Adipocyte (in vitro differentiated cells): ENCODE measurements around the gene BIRC3.

Source experiments
- DNase-seq: peaks from one replicate; pipeline ENCODE4 v3.0.0-alpha.2; 2015; ENCODE audit warnings: low read depth
- H3K27me3 ChIP-seq: replicated peaks from 2 replicates; pipeline ENCODE4 v1.7.0; 2013; ENCODE audit warnings: mild to moderate bottlenecking, low read length, moderate library complexity; ENCODE audit not compliant: control insufficient read depth, insufficient read depth
- H3K36me3 ChIP-seq: 2 replicates; pipeline ENCODE4 v1.7.0; 2013; ENCODE audit warnings: low read length, mild to moderate bottlenecking, moderate library complexity; ENCODE audit not compliant: control insufficient read depth, insufficient read depth, severe bottlenecking
- H3K4me1 ChIP-seq: 2 replicates; pipeline ENCODE4 v1.7.0; 2013; ENCODE audit warnings: mild to moderate bottlenecking, low read length, moderate library complexity; ENCODE audit not compliant: control insufficient read depth, insufficient read depth
- H3K4me3 ChIP-seq: 2 replicates; pipeline ENCODE4 v1.7.0; 2013; ENCODE audit warnings: mild to moderate bottlenecking, low read length, moderate library complexity
- H3K9ac ChIP-seq: 2 replicates; pipeline ENCODE4 v1.7.0; 2013; ENCODE audit warnings: mild to moderate bottlenecking, low read length, moderate library complexity
- H3K9me3 ChIP-seq: 2 replicates; pipeline ENCODE4 v1.7.0; 2013; ENCODE audit warnings: mild to moderate bottlenecking, low read length, moderate library complexity; ENCODE audit not compliant: control insufficient read depth

The BIRC3 gene

DNA sequence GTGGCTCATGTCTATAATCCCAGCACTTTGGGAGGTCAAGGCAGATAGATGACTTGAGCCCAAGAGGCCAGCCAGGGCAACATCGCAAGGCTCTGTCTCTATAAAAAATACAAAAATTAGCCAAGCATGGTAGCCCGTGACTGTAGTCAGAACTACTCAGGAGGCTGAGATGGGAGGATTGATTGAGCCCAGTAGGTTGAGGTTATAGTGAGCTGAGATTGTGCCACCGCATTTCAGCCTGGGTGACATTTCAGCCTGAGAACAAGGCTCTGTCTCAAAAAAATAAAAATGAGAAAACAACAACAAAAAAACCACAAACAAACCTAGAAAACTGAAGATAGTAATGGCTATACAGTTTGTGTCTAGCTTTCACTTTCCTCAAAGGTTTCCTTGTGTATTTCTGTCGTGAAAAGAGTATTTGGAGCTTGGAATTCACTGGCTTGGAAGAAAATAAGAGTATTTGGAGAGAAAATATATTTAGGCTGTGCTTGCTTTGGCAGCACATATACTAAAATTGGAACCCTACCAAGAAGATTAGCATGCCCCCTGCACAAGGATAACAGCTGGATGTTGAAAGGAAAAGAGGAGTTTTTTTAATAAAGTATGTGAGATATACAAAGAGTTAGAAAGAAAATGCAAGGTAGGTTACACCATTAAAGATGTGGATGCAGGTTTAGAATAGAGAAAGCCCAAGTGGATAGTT is 3.9 kb upstream of the BIRC3 start:
- H3K4me1 ChIP-seq = peaks cover 19% of the 10 kb centered on the region
- no peaks in the 10 kb centered on the region for H3K9me3 ChIP-seq
- peak overlapping the region; percentile 75 for H3K4me3 ChIP-seq
- H3K36me3 ChIP-seq = no peaks in the 10 kb centered on the region
- no peaks in the 10 kb centered on the region for H3K27me3 ChIP-seq
- DNase-seq = peak; percentile 41
- peak overlapping the region; percentile 73 for H3K9ac ChIP-seq

DNA sequence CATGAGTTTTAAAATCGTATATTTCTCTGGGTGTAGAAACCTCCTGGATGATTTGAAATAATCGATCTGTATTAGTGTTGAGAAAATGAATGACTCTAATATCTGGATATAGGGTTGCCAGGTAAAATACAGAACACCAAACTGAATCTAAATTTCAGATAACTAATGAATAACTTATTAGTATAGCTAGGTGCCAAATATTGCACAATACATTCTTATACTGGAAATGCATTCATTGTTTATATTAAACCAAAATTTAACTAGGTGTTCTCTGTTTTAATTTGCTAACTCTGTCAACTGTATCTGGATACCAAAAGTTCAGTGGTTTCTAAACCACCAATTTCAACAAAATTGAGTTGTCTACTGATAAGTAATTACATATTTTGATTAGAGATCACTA is 2.5 kb upstream of the BIRC3 start:
- no peaks in the 10 kb centered on the region for H3K9me3 ChIP-seq
- no peak overlapping the region for H3K4me3 ChIP-seq
- no peaks in the 10 kb centered on the region for H3K27me3 ChIP-seq
- H3K36me3 ChIP-seq = no peaks in the 10 kb centered on the region
- H3K4me1 ChIP-seq = peaks cover 19% of the 10 kb centered on the region
- H3K9ac ChIP-seq = no peak overlapping the region
- DNase-seq = no peak

DNA sequence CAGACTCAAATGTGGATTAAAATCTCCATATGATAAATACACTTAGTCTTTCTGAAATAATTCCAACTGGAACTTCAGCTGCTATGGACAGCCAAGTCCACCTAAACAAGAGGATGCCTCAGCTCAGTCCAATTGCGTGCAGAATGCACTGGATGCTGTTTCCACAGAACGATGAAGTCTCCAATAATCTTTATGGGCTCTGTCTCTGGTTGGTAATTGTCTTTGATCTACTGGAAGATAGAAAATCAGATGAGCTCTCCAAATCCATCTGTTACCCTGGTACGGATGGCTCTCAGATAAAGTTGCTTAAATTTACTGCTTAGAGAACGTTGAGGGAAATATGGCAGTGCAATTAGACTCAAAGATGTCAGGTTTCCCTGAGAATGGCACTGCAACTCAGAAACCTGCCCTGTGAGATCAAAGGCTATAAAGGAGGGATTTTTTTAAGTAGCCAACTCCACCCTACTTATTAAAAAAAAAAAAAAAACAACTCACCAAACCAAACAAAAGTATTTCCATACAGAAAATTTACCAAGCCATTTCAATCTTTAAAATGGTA is 859 bp upstream of the BIRC3 start:
- H3K9me3 ChIP-seq = no peaks in the 10 kb centered on the region
- H3K4me1 ChIP-seq = peaks cover 19% of the 10 kb centered on the region
- no peak for DNase-seq
- no peak overlapping the region for H3K4me3 ChIP-seq
- no peaks in the 10 kb centered on the region for H3K36me3 ChIP-seq
- no peaks in the 10 kb centered on the region for H3K27me3 ChIP-seq
- no peak overlapping the region for H3K9ac ChIP-seq

DNA sequence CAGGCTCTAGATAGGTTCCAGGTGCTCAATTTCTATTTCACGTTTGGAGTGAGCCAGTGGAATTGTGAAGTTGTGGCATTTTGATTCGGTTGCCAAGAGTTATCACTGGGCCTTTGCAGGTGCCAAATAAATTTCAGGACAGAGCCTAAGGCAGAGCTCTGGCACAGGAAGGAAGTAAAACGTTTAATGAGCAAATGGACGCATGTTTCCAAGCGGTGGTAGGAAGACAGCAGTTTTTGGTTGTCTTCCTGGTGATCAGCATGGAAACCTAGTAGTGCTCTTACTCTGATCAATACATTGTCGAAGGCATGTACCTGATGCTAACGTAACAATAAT is 452 bp downstream of the BIRC3 start:
- peak overlapping the region; percentile 88 for H3K4me3 ChIP-seq

DNA sequence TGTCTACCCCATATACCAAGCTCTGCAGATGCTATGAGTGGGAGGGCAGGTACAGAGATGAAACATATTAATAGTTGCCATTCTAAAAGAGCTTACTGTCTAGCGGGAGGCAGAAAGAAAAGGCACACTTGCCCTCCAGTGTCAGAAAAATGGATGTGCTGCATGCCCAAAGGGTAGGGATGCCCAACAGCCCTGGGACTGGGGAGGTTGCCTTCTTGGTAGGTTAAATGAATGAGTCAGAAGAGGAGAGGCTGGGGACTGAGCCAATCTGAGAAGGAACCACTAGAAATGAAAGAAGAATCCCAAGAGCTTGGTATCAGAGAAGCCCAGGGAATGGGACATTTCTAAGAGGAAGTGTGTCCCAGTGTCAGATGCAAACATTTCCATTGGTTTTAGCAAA is 1.2 kb downstream of the BIRC3 start:
- Histone ChIP-seq H3K36me3 (no peaks in the 10 kb centered on the region), H3K9ac (no peak overlapping the region), H3K4me1 (peaks cover 16% of the 10 kb centered on the region), H3K9me3 (no peaks in the 10 kb centered on the region), H3K27me3 (no peaks in the 10 kb centered on the region), H3K4me3 (no peak overlapping the region)
- no peak for DNase-seq

More for the DNA sequence above, 452 bp downstream of the BIRC3 start:
- Histone ChIP-seq H3K27me3 (no peaks in the 10 kb centered on the region), H3K9me3 (no peaks in the 10 kb centered on the region), H3K4me1 (peaks cover 14% of the 10 kb centered on the region), H3K9ac (peak overlapping the region; percentile 80), H3K36me3 (no peaks in the 10 kb centered on the region)
- no peak for DNase-seq

DNA sequence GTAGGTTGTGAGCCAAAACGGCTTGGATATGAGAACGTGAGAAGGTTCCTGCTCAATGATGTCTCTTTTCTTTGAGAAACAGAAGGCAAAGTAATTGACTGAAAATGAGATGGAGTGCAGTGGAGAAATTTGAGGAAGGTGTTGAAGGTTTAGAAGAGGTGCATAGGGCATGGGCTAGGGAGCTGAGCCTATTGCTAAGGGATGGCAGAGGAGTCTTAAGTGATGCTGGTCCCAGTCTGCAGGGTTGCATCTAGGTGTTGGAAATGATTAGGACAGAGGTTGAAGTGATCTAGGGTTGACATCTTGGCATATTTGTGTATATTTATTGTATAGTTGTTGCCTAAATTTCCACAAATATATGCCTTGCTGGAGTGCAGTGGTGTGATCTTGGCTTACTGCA is 2.3 kb downstream of the BIRC3 start:
- H3K36me3 ChIP-seq = no peaks in the 10 kb centered on the region
- no peak overlapping the region for H3K9ac ChIP-seq
- H3K27me3 ChIP-seq = no peaks in the 10 kb centered on the region
- H3K9me3 ChIP-seq = no peaks in the 10 kb centered on the region
- H3K4me1 ChIP-seq = peaks cover 13% of the 10 kb centered on the region
- no peak overlapping the region for H3K4me3 ChIP-seq
- DNase-seq = no peak

DNA sequence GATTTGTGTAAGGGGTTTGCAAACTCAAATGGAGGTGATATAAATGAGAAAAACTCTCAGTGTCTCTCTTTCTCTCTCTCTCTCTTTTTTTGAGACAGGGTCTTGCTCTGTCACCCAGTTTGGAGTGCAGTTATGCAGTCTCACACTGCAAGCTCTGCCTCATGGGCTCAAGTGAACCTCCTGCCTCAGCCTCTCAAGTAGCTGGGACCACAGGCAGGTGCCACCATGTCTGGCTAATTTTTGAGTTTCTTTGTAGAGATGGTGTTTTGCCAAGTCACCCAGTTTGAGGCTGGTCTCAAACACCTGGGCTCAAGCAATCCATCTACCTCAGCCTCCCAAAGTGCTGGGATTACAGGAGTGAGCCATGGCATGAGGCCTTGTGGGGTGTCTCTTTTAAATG is 2.9 kb downstream of the BIRC3 start:
- H3K36me3 ChIP-seq = no peaks in the 10 kb centered on the region
- no peak for DNase-seq
- H3K27me3 ChIP-seq = no peaks in the 10 kb centered on the region
- no peak overlapping the region for H3K4me3 ChIP-seq
- H3K9ac ChIP-seq = no peak overlapping the region
- no peaks in the 10 kb centered on the region for H3K9me3 ChIP-seq
- peaks cover 13% of the 10 kb centered on the region for H3K4me1 ChIP-seq

DNA sequence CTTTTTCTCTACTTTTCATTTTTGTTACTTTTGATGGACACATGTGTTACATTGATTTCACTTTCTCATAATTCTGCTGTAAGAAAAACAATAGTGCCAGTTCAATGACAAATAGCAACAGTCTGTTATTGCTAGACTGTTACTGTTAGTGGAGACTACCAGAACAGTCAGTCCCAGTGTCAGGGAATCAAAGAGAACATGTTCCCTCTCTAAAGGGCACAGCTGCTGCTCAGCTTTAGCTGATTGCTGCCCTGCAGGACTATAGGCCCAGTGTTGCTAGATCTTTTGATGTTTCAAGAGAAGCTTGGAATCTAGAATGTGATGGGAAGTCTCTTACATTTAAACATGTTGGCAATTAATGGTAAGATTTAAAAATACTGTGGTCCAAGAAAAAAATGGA is 3.4 kb downstream of the BIRC3 start:
- H3K9me3 ChIP-seq = no peaks in the 10 kb centered on the region
- H3K4me3 ChIP-seq = no peak overlapping the region
- no peak overlapping the region for H3K9ac ChIP-seq
- peaks cover 13% of the 10 kb centered on the region for H3K4me1 ChIP-seq
- no peaks in the 10 kb centered on the region for H3K27me3 ChIP-seq
- DNase-seq = no peak
- no peaks in the 10 kb centered on the region for H3K36me3 ChIP-seq

DNA sequence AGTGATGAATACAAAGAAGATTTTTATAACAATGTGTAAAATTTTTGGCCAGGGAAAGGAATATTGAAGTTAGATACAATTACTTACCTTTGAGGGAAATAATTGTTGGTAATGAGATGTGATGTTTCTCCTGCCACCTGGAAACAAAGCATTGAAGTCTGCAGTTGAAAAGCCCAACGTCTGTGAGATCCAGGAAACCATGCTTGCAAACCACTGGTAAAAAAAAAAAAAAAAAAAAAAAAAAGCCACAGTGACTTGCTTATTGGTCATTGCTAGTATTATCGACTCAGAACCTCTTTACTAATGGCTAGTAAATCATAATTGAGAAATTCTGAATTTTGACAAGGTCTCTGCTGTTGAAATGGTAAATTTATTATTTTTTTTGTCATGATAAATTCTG is 5.3 kb downstream of the BIRC3 start:
- no peak for DNase-seq
- H3K4me1 ChIP-seq = peaks cover 13% of the 10 kb centered on the region

DNA sequence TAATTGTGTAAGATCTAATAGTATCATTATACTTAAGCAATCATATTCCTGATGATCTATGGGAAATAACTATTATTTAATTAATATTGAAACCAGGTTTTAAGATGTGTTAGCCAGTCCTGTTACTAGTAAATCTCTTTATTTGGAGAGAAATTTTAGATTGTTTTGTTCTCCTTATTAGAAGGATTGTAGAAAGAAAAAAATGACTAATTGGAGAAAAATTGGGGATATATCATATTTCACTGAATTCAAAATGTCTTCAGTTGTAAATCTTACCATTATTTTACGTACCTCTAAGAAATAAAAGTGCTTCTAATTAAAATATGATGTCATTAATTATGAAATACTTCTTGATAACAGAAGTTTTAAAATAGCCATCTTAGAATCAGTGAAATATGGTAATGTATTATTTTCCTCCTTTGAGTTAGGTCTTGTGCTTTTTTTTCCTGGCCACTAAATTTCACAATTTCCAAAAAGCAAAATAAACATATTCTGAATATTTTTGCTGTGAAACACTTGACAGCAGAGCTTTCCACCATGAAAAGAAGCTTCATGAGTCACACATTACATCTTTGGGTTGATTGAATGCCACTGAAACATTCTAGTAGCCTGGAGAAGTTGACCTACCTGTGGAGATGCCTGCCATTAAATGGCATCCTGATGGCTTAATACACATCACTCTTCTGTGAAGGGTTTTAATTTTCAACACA is 6.4 kb downstream of the BIRC3 start:
- H3K27me3 ChIP-seq = no peaks in the 10 kb centered on the region
- no peaks in the 10 kb centered on the region for H3K36me3 ChIP-seq
- peaks cover 9% of the 10 kb centered on the region for H3K4me1 ChIP-seq
- no peaks in the 10 kb centered on the region for H3K9me3 ChIP-seq
- no peak overlapping the region for H3K4me3 ChIP-seq
- no peak overlapping the region for H3K9ac ChIP-seq
- peak; percentile 82 for DNase-seq

More for the DNA sequence above, 5.3 kb downstream of the BIRC3 start:
- no peaks in the 10 kb centered on the region for H3K36me3 ChIP-seq
- H3K4me3 ChIP-seq = no peak overlapping the region
- H3K27me3 ChIP-seq = no peaks in the 10 kb centered on the region
- H3K9me3 ChIP-seq = no peaks in the 10 kb centered on the region
- no peak overlapping the region for H3K9ac ChIP-seq

DNA sequence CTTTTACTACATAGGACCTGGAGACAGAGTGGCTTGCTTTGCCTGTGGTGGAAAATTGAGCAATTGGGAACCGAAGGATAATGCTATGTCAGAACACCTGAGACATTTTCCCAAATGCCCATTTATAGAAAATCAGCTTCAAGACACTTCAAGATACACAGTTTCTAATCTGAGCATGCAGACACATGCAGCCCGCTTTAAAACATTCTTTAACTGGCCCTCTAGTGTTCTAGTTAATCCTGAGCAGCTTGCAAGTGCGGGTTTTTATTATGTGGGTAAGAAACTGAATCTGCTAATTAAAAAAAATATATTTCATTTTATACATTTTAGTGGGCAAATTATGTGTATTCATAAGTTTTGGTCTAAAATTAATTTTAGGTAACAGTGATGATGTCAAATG is 7.8 kb downstream of the BIRC3 start:
- H3K4me1 ChIP-seq = peaks cover 13% of the 10 kb centered on the region
- H3K9me3 ChIP-seq = no peaks in the 10 kb centered on the region
- DNase-seq = no peak
- no peaks in the 10 kb centered on the region for H3K27me3 ChIP-seq
- H3K36me3 ChIP-seq = no peaks in the 10 kb centered on the region
- no peak overlapping the region for H3K9ac ChIP-seq
- no peak overlapping the region for H3K4me3 ChIP-seq
